GM10266 (cell line): Measurements from ENCODE around the gene DCHS1.

Experiments
- DNase-seq: peaks from one replicate; pipeline ENCODE4 v3.0.0; 2012; ENCODE audit errors: extremely low spot score
- CTCF ChIP-seq: IDR thresholded peaks from 2 replicates; pipeline ENCODE4 v1.5.1; 2012; ENCODE audit warnings: mild to moderate bottlenecking, low read depth; ENCODE audit not compliant: control insufficient read depth, insufficient read depth; ENCODE audit errors: missing control alignments

Gene DCHS1

GRCh38 chr11:6576471-6577373 lies 78.9 kb downstream of the DCHS1 start:
- peak; percentile 6 for DNase-seq
- TF ChIP-seq CTCF: no peak

GRCh38 chr11:6574816-6575715 lies 80.5 kb downstream of the DCHS1 start:
- DNase-seq: no peak
- TF ChIP-seq CTCF: no peak

GRCh38 chr11:6572215-6572614 lies 83.4 kb downstream of the DCHS1 start:
- DNase-seq: no peak
- TF ChIP-seq CTCF: no peak

GRCh38 chr11:6571434-6572008 lies 84.1 kb downstream of the DCHS1 start:
- peak; percentile 14 for DNase-seq
- no peak for TF ChIP-seq CTCF
